Activated CD8-positive, alpha-beta memory T cell treated with anti-CD3 and anti-CD28 coated beads, Interleukin-2, amount 50 U/mL, for 1 hour (primary cell): ENCODE results near the gene MUC5AC.
"Not testable (repeated sequence)": the region's sequence is repeated elsewhere in the genome, so short reads cannot be mapped to it uniquely, and the experiment has no call there.

Source experiments
- DNase-seq: peaks from one replicate; pipeline ENCODE4 v3.0.0-alpha.2; 2020; ENCODE audit errors: extremely low read depth

The MUC5AC gene

DNA sequence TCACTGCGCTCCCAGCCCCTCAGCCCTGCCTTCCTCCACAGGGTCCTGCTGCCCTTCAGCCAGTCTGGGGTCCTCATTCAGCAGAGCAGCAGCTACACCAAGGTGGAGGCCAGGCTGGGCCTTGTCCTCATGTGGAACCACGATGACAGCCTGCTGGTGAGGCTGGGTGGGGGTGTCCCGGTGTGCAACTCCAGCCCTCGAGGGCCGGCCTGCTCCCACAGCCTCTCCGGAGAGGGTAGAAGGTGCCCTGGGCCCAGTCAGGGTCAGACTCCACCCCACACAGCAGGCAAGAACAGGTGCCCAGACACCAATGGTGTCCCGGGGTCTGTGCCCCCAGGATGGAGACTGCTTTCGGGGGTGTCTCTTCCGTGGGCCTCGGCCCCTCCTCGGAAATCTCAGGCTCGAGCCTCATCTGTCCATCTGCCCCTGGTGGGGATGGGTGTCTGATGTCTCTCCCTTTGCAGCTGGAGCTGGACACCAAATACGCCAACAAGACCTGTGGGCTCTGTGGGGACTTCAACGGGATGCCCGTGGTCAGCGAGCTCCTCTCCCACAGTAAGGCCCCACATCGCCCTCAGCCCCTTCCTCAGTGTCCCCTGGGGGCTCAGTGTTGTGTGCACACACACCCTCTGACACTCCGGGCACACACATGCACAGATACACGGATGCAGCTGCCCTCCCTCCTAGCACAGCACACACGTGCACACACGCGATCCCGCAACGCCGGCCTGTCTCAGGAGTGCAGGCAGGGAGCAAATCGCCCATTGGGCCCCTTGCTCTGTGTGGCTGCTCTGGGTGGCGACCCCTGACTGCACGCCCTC is 4.9 kb downstream of the MUC5AC start:
- no peak for DNase-seq

DNA sequence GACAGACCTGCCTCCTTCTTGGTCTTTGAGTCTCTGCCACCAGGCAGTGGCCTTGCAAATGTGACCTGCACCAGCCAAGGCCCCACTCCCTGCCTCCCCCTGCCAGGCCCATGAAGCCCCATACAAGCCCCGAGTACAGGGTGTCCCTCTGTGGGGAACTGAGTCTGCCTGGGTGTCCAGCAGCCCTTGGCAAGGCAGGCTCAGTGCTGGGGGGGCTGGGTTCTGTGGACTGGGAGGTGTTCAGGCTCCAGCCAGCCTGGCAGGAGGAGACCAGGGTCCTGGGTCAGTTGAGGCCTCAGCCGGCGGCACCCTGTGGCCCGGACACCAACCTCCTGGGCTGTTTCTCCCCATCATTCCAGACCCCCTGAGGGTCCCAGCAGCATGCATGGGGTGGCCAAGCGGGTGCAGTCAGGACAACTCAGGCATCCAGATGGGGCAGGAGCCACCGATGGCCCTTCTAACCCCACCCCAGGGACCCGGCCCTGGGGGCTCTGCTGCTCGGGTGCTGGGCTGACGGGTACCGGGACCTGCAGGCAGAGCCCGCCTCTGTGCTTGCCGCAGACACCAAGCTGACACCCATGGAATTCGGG is 5.7 kb downstream of the MUC5AC start:
- no peak for DNase-seq

DNA sequence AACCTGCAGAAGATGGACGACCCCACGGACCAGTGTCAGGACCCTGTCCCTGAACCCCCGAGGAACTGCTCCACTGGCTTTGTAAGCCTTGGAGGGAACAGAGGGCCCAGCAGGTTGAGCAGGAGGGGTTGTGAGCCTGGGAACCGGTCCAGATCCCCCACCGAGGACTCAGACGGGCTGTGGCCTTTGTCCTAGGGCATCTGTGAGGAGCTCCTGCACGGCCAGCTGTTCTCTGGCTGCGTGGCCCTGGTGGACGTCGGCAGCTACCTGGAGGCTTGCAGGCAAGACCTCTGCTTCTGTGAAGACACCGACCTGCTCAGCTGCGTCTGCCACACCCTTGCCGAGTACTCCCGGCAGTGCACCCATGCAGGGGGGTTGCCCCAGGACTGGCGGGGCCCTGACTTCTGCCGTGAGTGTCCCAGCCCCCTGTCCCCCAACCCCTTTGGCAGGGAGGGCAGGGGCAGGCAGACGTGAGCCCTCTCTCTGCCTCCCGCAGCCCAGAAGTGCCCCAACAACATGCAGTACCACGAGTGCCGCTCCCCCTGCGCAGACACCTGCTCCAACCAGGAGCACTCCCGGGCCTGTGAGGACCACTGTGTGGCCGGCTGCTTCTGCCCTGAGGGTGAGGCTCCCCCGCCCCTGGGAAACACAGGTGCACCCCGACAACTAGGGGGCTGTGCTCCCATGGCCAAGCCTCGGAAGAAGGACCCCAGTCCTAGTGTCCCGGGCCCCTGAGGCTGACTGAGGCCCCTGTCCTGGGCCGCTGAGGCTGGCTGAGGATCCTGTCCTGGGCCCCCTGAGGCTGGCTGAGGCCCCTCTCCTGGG is 6.4 kb downstream of the MUC5AC start:
- no peak for DNase-seq

DNA sequence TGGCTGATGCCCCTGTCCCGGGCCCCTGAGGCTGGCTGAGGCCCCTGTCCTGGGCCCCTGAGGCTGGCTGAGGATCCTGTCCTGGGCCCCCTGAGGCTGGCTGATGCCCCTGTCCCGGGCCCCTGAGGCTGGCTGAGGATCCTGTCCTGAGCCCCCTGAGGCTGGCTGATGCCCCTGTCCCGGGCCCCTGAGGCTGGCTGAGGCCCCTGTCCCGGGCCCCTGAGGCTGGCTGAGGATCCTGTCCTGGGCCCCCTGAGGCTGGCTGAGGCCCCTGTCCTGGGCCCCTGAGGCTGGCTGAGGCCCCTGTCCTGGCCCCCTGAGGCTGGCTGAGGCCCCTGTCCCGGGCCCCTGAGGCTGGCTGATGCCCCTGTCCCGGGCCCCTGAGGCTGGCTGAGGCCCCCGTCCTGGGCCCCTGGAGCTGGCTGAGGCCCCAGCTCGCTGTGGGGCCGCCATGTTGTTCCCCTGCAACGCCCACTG is 7.1 kb downstream of the MUC5AC start:
- DNase-seq = not testable (repeated sequence)

DNA sequence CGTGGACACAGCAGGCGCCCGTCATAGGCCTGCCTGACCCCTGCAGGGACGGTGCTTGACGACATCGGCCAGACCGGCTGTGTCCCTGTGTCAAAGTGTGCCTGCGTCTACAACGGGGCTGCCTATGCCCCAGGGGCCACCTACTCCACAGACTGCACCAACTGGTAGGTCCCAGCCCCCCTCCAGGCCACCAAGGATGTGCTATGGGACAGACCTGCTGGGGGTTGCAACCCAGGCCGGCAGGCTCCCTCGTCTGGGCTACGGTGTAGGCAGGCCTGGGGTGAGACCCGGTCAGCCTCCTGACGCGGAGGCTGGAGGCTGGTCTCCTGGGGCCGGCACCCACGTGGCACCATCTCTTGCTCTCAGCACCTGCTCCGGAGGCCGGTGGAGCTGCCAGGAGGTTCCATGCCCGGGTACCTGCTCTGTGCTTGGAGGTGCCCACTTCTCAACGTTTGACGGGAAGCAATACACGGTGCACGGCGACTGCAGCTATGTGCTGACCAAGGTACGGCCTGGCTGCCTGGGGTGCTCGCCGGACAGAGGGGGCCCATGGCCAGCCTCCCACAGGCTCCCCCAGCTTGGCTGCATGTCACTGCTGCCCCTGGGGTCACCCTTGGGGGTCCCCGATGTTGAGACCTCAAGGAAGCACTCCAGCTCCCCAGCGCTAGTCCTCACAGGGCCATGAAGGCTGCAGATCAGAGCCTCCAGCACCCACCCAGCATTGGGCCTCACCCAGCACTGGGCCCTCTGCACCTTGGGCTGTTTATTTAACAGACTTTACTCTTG is 7.7 kb downstream of the MUC5AC start:
- no peak for DNase-seq

DNA sequence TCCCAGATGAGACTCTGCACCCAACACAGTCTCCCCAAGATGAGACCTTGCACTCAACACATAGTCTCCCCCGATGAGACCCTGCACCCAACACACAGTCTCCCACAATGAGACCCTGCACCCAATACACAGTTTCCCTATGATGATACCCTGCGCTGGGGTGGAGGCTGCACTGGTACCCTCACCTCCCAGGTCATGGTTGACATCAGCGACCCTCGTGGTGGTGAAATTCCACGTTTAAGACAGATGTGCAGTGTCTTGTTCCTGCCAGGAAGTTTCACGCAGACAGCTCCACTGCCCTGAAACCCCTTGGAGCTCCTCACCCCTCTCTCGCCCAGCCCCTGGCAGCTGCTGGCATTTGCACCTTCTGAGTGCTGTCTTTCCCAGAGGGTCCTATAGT is 9.5 kb downstream of the MUC5AC start:
- no peak for DNase-seq

DNA sequence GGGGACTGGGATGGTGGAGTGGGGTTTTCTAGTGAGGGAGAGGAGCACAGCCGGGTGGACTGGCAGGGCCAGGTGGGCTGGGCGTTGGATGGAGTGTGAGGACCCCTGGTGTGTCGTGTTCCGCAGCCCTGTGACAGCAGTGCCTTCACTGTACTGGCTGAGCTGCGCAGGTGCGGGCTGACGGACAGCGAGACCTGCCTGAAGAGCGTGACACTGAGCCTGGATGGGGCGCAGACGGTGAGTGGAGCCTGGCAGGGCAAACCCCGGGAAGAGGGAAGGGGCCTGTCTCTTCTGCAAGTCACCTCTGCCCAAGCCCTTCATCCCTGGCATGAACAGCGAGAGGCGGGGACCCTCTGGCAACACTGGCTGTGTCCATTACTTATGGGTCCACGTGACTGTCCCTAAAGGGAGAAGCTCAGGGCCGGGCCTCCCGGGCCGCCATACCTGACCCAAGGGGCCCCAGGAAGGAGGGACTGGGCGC is 10.0 kb downstream of the MUC5AC start:
- no peak for DNase-seq

DNA sequence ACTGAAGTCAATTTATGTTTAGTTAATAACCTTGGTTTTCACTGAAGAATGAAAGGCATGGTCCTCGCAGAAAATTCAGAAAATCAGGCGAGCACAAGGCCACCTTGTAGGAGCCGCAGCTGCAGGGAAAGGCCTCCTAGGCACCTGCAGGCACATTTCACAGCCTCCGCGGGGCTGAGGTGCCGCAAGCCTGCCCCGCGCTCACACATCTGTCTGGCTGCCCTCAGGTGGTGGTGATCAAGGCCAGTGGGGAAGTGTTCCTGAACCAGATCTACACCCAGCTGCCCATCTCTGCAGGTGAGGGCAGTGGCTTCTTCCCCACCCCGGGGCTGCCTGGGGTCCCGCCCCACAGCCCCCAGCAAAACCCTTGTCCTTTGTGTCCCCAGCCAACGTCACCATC is 10.5 kb downstream of the MUC5AC start:
- DNase-seq = no peak

DNA sequence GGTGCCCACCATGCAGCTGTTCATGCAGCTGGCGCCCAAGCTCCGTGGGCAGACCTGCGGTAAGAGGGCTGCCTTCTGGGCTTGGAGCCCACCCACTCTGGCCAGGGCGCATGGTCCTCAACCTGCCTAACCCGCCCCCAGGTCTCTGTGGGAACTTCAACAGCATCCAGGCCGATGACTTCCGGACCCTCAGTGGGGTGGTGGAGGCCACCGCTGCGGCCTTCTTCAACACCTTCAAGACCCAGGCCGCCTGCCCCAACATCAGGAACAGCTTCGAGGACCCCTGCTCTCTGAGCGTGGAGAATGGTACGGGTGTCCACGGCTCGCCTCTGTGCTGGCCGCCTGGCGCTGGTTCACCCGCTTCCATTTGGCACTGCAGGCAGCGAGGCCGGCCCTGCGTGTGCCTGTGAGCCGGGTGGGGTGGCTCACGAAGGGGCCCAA is 11.0 kb downstream of the MUC5AC start:
- no peak for DNase-seq

DNA sequence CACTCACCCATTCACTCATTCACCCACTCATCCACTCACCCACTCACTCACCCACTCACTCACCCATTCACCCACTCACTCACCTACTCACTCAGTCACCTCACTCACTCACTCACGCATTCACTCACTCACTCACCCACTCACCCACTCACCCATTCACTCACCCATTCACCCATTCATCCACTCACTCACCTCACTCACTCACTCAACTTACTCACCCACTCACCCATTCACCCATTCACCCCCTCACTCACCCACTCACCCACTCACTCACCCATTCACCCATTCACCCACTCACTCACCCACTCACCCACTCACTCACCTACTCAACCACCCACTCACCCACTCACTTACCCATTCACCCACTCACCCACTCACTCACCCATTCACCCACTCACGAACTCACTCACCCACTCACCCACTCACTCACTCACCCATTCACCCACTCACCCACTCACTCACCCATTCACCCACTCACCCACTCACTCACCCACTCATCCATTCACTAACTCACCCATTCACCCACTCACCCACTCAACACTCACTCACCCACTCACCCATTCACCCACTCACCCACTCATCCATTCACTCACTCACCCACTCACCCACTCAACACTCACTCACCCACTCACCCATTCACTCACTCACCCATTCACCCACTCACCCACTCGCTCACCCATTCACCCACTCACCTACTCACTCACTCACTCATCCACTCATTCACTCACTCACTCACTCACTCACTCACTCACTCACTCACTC is 13.7 kb downstream of the MUC5AC start:
- DNase-seq = no peak

DNA sequence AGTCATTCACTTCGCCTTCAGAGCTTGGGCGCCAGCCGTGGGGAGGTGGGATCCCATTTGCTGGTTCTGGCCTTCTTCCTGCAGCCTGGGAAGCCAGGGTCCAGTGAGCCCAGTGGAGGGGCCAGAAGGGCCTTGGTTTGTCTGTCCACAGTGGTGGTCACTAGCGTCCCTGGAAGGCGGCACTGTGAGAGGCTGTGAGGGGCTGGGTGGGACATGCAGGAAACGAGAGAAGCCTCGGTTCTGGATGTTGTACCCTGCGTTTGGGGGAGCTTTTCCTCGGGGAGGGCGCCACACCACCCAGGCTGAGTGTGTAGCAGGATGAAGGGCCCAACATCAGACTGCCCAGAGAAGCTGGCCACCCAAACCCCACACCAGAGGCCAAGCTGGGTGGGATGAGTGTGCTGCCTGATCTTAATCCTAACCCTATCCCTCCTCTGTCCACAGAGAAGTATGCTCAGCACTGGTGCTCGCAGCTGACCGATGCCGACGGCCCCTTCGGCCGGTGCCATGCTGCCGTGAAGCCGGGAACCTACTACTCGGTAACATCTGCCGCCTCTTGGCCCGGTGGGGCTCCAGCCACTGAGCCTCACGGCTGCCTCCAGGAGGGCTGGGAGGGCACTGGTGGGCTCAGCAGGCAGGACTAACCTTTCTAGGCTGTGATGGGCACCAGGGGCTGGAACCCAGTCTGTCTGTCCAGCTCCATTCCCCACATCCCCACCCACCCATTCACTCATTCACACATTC is 14.4 kb downstream of the MUC5AC start:
- no peak for DNase-seq

DNA sequence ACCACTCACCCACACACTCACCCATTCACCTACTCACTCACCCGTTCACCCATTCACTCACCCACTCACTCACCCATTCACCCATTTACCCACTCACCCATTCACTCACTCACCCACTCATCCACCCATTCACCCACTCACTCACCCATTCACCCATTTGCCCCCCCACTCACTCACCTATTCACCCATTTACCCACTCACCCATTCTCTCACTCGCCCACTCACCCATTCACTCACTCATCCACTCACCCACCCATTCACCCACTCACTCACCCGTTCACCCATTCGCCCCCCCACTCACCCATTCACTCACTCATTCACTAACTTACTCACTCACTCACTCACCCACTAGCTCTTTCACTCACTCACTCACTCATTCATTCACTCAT is 15.0 kb downstream of the MUC5AC start:
- DNase-seq = no peak

DNA sequence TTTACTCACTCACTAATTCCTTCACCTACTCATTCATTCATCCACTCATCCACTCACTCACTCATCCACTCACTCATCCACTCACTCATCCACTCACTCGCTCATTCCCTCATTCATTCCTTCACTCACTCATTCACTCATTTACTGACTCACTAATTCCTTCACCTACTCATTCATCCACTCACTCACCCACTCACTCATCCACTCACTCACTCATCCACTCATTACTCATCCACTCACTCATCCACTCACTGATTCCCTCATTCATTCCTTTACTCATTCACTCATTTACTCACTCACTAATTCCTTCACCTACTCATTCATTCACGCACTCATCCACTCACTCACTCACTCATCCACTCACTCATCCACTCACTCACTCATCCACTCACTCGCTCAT is 15.6 kb downstream of the MUC5AC start:
- DNase-seq = not testable (repeated sequence)

DNA sequence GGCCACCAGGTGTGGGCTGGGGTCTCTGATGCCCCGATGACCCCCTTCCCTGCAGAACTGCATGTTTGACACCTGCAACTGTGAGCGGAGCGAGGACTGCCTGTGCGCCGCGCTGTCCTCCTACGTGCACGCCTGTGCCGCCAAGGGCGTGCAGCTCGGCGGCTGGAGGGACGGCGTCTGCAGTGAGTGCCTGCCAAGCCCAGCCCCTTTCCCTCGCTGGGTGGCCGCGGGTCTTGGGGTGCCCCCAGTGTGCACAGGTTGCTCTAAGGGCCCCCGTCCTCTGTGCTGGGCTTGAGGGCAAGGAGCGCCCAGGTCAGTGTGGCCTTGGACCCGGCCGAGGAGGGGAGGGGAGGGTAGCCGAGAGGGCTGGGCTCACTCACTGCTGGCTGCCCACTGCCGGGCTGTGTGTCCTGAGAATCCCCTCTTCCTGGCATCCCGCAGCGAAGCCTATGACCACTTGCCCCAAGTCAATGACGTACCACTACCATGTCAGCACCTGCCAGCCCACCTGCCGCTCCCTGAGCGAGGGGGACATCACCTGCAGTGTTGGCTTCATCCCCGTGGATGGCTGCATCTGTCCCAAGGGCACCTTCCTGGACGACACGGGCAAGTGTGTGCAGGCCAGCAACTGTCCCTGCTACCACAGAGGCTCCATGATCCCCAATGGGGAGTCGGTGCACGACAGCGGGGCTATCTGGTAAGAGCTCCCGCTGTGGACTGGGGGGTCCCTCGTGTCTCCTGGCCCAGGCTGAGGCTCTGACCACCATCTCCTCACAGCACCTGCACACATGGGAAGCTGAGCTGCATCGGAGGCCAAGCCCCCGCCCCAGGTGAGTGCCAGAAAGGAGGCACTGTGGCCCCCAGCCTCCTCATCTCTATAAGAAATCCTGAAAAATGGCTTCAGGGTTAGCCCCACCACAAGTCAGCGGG is 17.0 kb downstream of the MUC5AC start:
- no peak for DNase-seq

DNA sequence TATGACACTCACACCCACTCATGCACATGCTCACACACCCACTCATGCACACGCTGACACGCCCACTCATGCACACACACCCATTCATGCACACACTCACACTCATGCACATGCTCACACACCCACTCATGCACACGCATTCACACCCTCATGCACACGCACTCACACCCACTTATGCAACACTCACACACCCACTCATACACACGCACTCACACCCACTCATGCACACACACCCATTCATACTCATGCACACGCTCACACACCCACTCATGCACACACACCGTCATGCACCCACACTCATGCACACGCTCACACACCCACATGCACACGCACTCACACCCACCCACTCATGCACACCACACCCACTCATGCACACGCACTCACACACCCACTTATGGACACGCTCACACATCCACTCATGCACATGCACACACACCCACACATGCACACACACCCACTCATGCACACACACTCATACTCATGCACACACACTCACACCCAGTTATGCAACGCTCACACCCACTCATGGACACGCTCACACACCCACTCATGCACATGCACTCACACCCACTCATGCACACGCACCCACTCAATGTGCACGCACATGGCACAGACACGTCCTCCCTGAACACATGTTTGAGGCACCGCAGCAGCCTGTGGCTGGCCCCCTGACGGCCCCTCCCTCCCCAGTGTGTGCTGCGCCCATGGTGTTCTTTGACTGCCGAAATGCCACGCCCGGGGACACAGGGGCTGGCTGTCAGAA is 17.9 kb downstream of the MUC5AC start:
- no peak for DNase-seq

DNA sequence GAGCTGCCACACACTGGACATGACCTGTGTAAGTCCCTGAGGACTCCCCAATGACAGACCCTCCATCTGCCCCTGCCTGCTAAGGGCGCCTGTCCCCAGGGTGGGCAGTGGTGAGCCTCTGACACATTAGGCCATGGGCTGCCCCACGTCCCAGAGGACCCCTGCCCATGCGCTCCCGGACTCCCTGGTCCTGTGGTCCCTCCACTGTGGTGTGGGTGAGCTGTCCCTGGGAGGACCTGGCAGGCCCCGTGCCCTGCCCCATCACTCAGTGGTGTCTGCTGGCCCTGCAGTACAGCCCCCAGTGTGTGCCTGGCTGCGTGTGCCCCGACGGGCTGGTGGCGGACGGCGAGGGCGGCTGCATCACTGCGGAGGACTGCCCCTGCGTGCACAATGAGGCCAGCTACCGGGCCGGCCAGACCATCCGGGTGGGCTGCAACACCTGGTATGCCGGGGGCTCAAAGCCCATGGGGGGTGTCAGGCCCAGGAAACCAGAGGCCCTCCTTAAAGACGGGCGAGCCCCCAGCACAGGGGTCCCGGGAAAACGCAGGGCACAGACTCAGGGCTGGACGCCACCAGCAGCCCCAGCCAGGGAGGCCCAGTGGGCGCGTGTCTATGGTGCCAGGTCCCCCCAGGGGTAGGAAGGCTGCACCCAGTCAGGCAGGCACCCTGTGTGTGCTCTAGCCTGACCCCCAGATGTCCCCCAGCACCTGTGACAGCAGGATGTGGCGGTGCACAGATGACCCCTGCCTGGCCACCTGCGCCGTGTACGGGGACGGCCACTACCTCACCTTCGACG is 18.7 kb downstream of the MUC5AC start:
- no peak for DNase-seq

DNA sequence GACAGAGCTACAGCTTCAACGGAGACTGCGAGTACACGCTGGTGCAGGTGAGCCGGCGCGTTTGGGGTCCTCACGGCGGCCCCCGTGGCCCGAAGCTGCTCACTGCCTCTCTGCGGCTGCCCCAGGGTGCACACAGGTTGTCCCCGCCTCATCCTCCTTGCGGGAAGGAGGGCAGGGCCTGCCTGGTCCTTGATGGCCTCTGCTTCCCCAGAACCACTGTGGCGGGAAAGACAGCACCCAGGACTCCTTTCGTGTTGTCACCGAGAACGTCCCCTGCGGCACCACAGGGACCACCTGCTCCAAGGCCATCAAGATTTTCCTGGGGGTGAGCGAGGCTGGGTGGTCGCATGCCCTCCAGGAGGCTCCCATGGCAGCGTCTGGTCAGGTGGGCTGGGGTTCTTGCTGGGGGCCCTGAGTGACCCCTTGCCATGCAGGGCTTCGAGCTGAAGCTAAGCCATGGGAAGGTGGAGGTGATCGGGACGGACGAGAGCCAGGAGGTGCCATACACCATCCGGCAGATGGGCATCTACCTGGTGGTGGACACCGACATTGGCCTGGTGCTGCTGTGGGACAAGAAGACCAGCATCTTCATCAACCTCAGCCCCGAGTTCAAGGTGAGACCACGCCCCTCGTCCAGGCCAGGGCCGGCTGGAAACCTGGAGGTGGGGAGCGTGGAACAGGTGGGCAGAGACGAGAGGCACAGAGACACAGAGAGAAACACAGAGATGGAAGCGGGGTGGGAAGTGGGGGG is 19.4 kb downstream of the MUC5AC start:
- DNase-seq = no peak
